K562 (cell line): ENCODE data around the gene ARRDC5. TPM values are rescaled to one million over a fixed set of nuclear protein-coding genes. Genes with fewer than 3 reads are reported as not detected.
"Not testable (repeated sequence)": the region's sequence is repeated elsewhere in the genome, so short reads cannot be mapped to it uniquely, and the experiment has no call there.

Experiments
- ATAC-seq: fragments of 200-7000 bp; cut with Tn5 transposase; 3 replicates; pipeline ENCODE4 v1.9.1; 2020; ENCODE audit warnings: moderate library complexity
- BruUV-seq: library from RNA; stranded (reverse); fragments of 400-500 nt; replicated peaks from 2 replicates; lab custom pipeline; 2021; lab: Mats Ljungman, UMichigan
- CTCF ChIA-PET: fragments of 300-600 bp; formaldehyde crosslinking; extraction: SDS; loops from one replicate; lab custom pipeline; 2021; ENCODE audit warnings: low intra/inter-chr PET ratio; lab: Yijun Ruan, JAX
- POLR2A ChIA-PET: fragments of 300-600, 350-650 bp; sonication (Branson Sonifier 250); formaldehyde crosslinking; extraction: SDS; loops from one replicate; lab custom pipeline; 2021; ENCODE audit warnings: antibody characterized with exemption, inconsistent platforms; lab: Yijun Ruan, JAX
- DNase-seq, 4 experiments: peaks; one replicate each; pipeline versions ENCODE4 v3.0.0 to v3.0.0-alpha.2; 2011 to 2018; ENCODE audit warnings: low spot score in 3 of 4, mixed read lengths in 3 of 4; ENCODE audit errors: extremely low read depth in 1 of 4
- FAIRE-seq: peaks from 2 replicates; lab custom pipeline; 2011; peaks lifted over from hg19 to GRCh38; lab: Jason Lieb, UNC
- H2AFZ ChIP-seq: 2 replicates; pipeline ENCODE4 v1.6.0; 2011; ENCODE audit warnings: low read depth, low read length, control low read depth, inconsistent platforms
- H3K27ac ChIP-seq: fragments of 200-600 bp; 3 replicates; pipeline ENCODE4 v1.8.0; 2011; ENCODE audit warnings: low read depth, mild to moderate bottlenecking, control low read depth, inconsistent platforms, low read length, moderate library complexity, mixed read lengths; ENCODE audit errors: extremely low read depth
- H3K27me3 ChIP-seq, 2 experiments: fragments of 300-600 bp in 1 of 2; 2 replicates in 1 of 2; 3 replicates in 1 of 2; pipeline versions ENCODE4 v1.6.0 to v1.8.0; 2011; ENCODE audit warnings: inconsistent platforms in 2 of 2, low read length in 2 of 2, mild to moderate bottlenecking in 1 of 2, mixed read lengths in 1 of 2, moderate library complexity in 1 of 2; ENCODE audit not compliant: control insufficient read depth in 2 of 2, insufficient read depth in 2 of 2
- H3K36me3 ChIP-seq: fragments of 300-600 bp; 3 replicates; pipeline ENCODE4 v1.8.0; 2011; ENCODE audit warnings: mild to moderate bottlenecking, low read length, inconsistent platforms; ENCODE audit not compliant: control insufficient read depth, insufficient read depth
- H3K4me1 ChIP-seq, 2 experiments: fragments of 200-600 bp in 1 of 2; replicated peaks in 1 of 2; 2 replicates in 1 of 2; 3 replicates in 1 of 2; pipeline versions ENCODE4 v1.5.1 to v1.8.0; 2011; ENCODE audit warnings: inconsistent platforms in 2 of 2, low read length in 2 of 2, mild to moderate bottlenecking in 1 of 2, mixed read lengths in 1 of 2, moderate library complexity in 1 of 2; ENCODE audit not compliant: control insufficient read depth in 2 of 2, insufficient read depth in 2 of 2
- H3K4me2 ChIP-seq: 2 replicates; pipeline ENCODE4 v1.6.1; 2011; ENCODE audit warnings: low read length, control low read depth, inconsistent platforms, mixed read lengths; ENCODE audit not compliant: insufficient read depth
- H3K4me3 ChIP-seq: fragments of 200-600 bp; sonication (generic), shearing (Covaris generic); 2 replicates; pipeline ENCODE4 v1.5.1; 2016; ENCODE audit warnings: control low read depth, inconsistent platforms
- H3K79me2 ChIP-seq: fragments of 200-600 bp; 3 replicates; pipeline ENCODE4 v1.8.0; 2011; ENCODE audit warnings: low read length, inconsistent platforms; ENCODE audit not compliant: control insufficient read depth, insufficient read depth
- H3K9ac ChIP-seq, 2 experiments: 2 replicates each; pipeline versions ENCODE4 v1.6.0 to v1.6.1; 2011; ENCODE audit warnings: low read depth in 2 of 2, low read length in 2 of 2, control low read depth in 1 of 2, inconsistent platforms in 1 of 2, mild to moderate bottlenecking in 1 of 2, mixed read lengths in 1 of 2; ENCODE audit not compliant: insufficient read depth in 1 of 2
- H3K9me1 ChIP-seq: one replicate; pipeline ENCODE4 v1.6.0; 2011; ENCODE audit warnings: inconsistent platforms, mild to moderate bottlenecking, low read length, moderate library complexity; ENCODE audit not compliant: control insufficient read depth, insufficient read depth
- H3K9me3 ChIP-seq: replicated peaks from 2 replicates; pipeline ENCODE4 v1.5.1; 2011; ENCODE audit warnings: low read depth, low read length, inconsistent platforms; ENCODE audit not compliant: control insufficient read depth, insufficient read depth
- H4K20me1 ChIP-seq: replicated peaks from 2 replicates; pipeline ENCODE4 v1.6.1; 2011; ENCODE audit warnings: low read length, inconsistent platforms, mixed read lengths; ENCODE audit not compliant: control insufficient read depth, insufficient read depth
- ZNF3 ChIP-seq: fragments of 250-450 bp; sonication (Bioruptor Pico); IDR thresholded peaks from 2 replicates; pipeline ENCODE4 v1.5.0; 2021; ENCODE audit warnings: mild to moderate bottlenecking, moderate library complexity
- ZNF354B ChIP-seq: fragments of 250-450 bp; sonication (Bioruptor Pico); IDR thresholded peaks from 2 replicates; pipeline ENCODE4 v1.4.0; 2020
- WGBS: fragments of 100-300 bp; shearing (Covaris generic); methylation state at CpG from one replicate; pipeline ENCODE4 v1.1.6; 2016; ENCODE audit warnings: low coverage, mixed read lengths; ENCODE audit not compliant: insufficient coverage; ENCODE audit errors: missing lambda C conversion rate; 5-methylcytosine and 5-hydroxymethylcytosine counted together
- in situ Hi-C: fragments of 300-500 bp; cut with MboI; formaldehyde crosslinking; loops from 4 replicates; pipeline ENCODE4 v1.15.0; 2018; ENCODE audit warnings: inconsistent platforms, mixed read lengths
- intact Hi-C: fragments of 100-400 bp; cut with micrococcal nuclease; formaldehyde crosslinking; loops from 2 replicates; pipeline ENCODE4 v1.14.2; 2022
- polyA plus RNA-seq, 8 experiments: library from polyadenylated mRNA; depleted of rRNA in 4 of 8; stranded (reverse) in 5 of 8; unstranded in 3 of 8; fragments of >200 nt; fragmentation: Nextera tagmentation in 2 of 8; fragmentation: Illumina TruSeq in 1 of 8; extraction: Ambion mirVana in 2 of 8; extraction: Trizol in 1 of 8; gene quantifications; 2 replicates each; pipeline versions ENCODE4 v1.2.1 to v1.2.3, GENCODE V29; 2011 to 2014; ENCODE audit warnings: inconsistent platforms in 1 of 8, missing spikeins in 1 of 8
- total RNA-seq, 7 experiments: library from RNA; depleted of rRNA in 6 of 7; stranded (reverse); fragments of >200 nt in 6 of 7; fragmentation: Illumina TruSeq in 2 of 7; extraction: Trizol in 2 of 7; gene quantifications; 2 replicates each; pipeline versions ENCODE4 v1.2.1 to v1.2.3, GENCODE V29; 2011 to 2021; ENCODE audit warnings: low replicate concordance in 1 of 7

The ARRDC5 gene
- total and polyA plus RNA-seq, 9 of the 15 experiments (the other 6 are each of a cell fraction or from before 2014, with no cell fraction given): not detected

GRCh38 chr19:4904481-4904880, 1.8 kb upstream of the ARRDC5 start:
- Histone ChIP-seq H3K4me3 (no peak overlapping the region), H3K9me3 (no peaks in the 10 kb centered on the region), H3K4me2 (no peak overlapping the region), H3K9me1 (no peaks in the 10 kb centered on the region), H4K20me1 (no peaks in the 10 kb centered on the region), H3K27me3 (no peaks in the 10 kb centered on the region), H3K4me1 (peaks cover 10 to 15% of the 10 kb centered on the region in 2 experiments; a peak in 4 of 5 replicates), H3K79me2 (no peaks in the 10 kb centered on the region), H3K27ac (no peak overlapping the region), H2AFZ (no peak overlapping the region), H3K36me3 (no peaks in the 10 kb centered on the region), H3K9ac (no peak overlapping the region)
- no TSS peak for BruUV-seq
- in situ Hi-C loops: no loop called here
- intact Hi-C loops: no loop called here
- 47% methylated on average over 3 of the region's 3 CpGs for WGBS
- ATAC-seq (no peak), DNase-seq (no peak), FAIRE-seq (no peak)
- ChIA-PET POLR2A (interaction anchor here (0.7 kb wide), 1 partner anchor 238 kb away, joined by 5 read pairs; no protein-coding TSS in a partner anchor), CTCF (interaction anchor here (0.6 kb wide), 1 partner anchor 32 kb away, joined by 3 read pairs; no protein-coding TSS in a partner anchor)
- TF ChIP-seq ZNF354B (CRISPR knock-in tag) (no peak), ZNF3 (0 out of 2 replicates have a peak, but pooled peaks have one; percentile 54)

GRCh38 chr19:4900879-4901278, 1.8 kb downstream of the ARRDC5 start:
- WGBS: 83% methylated on average over 11 of the region's 13 CpGs
- H3K9ac ChIP-seq, H3K4me2 ChIP-seq, BruUV-seq, H3K27ac ChIP-seq, H3K4me3 ChIP-seq, H3K9me1 ChIP-seq, H3K27me3 ChIP-seq, H3K79me2 ChIP-seq, ATAC-seq, H3K36me3 ChIP-seq, FAIRE-seq, H4K20me1 ChIP-seq, H3K4me1 ChIP-seq, DNase-seq, H2AFZ ChIP-seq, intact Hi-C loops, CTCF ChIA-PET, H3K9me3 ChIP-seq, in situ Hi-C loops: not testable (repeated sequence)
- POLR2A ChIA-PET: interaction anchor here (1.8 kb wide), 1 partner anchor 11 kb away, joined by 4 read pairs; no protein-coding TSS in a partner anchor
